Superior temporal gyrus (tissue), 1 donor: ENCODE data around the gene TM9SF3.
"Not testable (repeated sequence)": the region's sequence is repeated elsewhere in the genome, so short reads cannot be mapped to it uniquely, and the experiment has no call there.

Experiments used
- DNase-seq: peaks from one replicate; pipeline ENCODE4 v3.0.0-alpha.2; 2016; ENCODE audit errors: extremely low spot score

The TM9SF3 gene

GRCh38 chr10:96568402-96568801 lies 18.4 kb downstream of the TM9SF3 start:
- DNase-seq: no peak

- DNase-seq: no peak
Measured at GRCh38 chr10:96565774-96566173, 21.0 kb downstream of the TM9SF3 start.

DNA sequence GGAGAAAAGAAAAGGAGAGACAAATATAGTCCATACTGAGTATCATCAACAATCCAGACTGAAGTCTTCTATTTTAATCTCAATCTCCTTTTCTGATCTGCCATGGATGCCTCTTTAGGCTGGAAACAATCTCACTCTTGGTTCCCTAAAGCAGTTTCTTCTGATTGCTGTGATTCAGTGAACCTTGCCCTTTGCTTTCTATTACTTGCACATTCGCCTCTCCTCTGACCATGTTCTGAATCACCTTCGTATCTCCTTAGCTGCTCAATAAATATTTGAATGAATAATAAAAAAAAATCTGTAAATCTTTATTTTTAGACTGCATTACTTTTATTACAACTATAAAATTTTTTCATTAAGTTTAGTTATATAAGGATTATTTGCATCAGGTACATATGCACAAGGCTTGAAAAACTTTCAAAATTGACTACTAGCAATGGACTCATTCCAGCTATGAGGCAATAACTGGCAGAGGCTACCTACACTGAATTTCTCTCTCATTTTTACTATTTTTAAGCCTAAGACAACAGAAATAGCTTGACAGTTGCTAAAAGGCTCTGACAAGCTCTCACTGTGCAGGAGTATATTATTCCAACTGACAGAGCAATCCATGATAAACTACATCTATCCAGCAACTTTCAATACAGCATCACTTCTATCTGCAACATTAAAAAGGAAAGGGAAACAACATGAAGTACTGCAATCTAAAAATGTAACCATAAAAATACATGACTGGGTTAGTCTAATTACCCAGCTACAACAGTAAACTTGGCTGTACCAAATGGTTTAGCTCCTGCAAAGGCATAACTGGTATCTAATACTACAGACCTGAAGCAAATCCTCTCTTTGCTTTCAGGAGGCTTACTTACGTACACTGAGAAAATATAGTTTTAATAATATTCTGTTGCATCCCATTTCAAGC lies 25.6 kb downstream of the TM9SF3 start:
- no peak for DNase-seq

DNA sequence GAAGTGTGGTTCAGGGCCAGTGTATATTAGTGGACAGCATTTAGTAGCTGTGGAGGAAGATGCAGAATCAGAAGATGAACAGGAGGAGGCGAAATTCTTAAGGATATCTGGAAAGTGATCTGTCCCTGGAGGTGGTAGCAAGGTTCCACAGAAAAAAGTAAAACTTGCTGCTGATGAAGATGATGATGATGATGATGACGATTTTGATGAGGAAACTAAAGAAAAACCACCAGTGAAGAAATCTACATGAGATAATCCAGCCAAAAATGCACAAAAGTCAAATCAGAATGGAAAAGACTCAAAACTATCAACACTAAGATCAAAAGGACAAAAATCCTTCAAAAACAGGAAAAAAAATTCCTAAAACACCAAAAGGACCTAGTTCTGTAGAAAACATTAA lies 26.3 kb downstream of the TM9SF3 start:
- DNase-seq: no peak

DNA sequence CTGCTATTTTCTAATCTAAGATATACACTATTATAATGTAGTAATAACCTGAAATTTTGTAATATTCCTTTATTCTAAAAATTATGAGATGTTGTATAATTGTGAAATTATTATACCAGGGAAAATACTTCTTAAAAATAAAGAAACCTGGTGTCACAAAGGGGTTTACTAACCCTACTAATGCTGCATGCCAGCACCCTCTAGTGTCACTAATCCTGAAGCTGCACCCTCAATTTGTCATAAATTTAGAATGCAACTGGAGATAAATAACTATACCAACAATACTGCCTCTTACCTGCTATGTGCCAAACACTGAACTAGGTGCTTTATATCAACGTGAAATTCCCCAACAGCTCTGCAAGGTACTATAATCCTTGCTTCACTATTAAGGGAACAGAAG lies 30.8 kb downstream of the TM9SF3 start:
- DNase-seq: peak; percentile 59

- DNase-seq: no peak
Measured at GRCh38 chr10:96555330-96555729, 31.5 kb downstream of the TM9SF3 start.

DNA sequence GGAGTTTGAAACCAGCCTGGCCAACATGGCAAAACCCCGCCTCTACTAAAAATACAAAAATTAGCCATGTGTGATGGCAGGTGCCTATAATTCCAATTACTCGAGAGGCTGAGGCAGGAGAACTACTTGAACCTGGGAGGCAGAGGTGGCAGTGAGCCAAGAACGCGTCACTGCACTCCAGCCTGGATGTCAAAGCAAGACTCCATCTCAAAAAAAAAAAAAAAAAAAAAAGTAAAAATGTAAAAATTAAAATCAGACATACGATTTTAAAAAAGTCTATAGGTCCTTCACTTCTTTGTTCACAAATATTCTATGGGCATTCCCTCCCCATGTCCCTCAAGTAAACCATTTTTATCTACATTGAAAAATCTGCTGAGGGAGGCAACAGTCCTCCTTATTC lies 38.2 kb downstream of the TM9SF3 start:
- DNase-seq: no peak

DNA sequence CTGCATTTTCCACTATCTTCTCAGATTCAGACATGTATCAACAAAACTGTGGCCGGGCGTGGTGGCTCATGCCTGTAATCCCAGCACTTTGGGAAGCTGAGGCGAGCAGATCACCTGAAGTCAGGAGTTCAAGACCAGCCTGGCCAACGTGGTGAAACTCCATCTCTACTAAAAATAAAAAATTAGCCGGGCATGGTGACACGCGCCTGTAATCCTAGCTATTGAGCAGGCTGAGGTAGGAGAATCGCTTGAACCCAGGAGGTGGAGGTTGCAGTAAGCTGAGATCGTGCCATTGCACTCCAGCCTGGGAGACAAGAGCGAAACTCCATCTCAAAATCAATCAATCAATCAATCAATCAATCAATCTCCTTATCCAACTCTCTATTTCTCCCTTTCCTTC lies 41.3 kb downstream of the TM9SF3 start:
- not testable (repeated sequence) for DNase-seq

DNA sequence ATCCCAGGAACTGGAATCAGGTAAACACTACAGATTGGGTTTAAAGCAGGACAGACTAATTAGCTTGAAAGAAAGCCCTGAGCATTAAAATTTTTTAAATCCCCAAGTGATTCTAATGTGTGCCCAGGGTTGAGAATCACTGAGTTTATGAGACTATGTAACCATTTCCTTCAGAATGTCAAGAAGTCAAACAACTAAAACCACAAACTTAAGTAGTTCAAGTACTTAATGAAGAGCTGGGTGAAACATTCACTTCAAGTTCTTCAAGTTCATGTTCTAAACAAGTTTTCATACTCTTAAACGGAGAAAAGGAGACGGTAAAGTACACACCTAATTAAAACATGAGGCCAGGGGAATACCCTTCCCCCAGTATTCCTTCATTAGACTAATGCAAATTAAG lies 44.9 kb downstream of the TM9SF3 start:
- no peak for DNase-seq

- no peak for DNase-seq
Measured at GRCh38 chr10:96540240-96540639, 46.6 kb downstream of the TM9SF3 start.

DNA sequence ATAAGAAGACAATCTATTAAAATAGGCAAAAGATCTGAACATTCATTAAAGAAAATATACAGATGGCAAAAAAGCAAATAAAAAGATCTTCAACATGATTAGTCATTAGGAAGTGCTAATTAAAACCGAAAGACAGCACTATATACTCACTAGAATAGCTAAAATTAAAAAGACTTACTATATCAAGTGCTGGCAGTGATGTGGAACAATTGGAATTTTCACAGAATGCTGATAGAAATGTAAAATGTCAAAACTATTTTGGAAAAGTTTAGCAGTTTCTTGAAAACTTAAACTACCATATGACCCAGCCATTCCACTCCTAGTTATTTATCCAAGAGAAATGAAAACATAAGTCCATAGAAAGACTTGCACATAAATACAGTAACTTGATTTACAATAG lies 48.1 kb downstream of the TM9SF3 start:
- no peak for DNase-seq

GRCh38 chr10:96536129-96536528 lies 50.7 kb downstream of the TM9SF3 start:
- DNase-seq: no peak

GRCh38 chr10:96532523-96532922 lies 54.3 kb downstream of the TM9SF3 start:
- DNase-seq: no peak

- DNase-seq: no peak
Measured at GRCh38 chr10:96529634-96530279, 57.1 kb downstream of the TM9SF3 start.

DNA sequence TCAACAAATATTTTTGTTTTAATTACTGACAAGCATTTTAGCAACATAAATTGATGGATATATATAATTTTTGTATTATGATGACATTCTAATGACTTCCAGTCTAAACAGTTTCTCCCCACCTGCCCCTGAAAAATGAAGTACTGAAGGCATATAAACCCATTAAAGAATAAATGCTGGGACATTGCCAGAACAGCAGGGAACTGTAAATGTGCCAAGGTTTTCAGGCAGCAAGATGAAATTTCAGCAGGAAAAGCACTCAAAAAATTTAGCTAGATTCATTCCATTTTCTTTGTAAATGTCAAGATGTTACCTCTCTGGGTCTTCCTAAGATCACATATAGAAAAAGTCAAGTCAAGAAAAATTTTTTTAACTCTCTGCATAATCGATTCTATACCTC lies 62.1 kb downstream of the TM9SF3 start:
- DNase-seq: no peak

DNA sequence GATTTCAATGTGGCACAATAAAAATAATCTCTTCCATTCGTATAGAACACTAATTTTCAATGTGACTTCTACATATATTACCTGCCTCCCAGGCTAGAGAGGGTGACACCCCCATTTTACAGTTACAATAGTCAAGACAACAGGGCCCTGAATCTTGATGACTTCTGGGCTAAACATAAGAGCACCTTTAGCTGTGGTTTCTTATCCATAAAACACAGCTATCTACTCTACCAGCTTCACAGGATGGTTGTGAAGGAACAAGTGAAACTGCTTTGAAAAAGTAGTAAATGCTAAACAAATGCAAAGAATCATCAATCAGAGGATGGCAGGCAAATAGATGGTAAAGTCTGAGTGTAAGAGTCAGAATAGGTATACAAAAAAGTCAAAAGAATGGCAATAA lies 69.5 kb downstream of the TM9SF3 start:
- no peak for DNase-seq

DNA sequence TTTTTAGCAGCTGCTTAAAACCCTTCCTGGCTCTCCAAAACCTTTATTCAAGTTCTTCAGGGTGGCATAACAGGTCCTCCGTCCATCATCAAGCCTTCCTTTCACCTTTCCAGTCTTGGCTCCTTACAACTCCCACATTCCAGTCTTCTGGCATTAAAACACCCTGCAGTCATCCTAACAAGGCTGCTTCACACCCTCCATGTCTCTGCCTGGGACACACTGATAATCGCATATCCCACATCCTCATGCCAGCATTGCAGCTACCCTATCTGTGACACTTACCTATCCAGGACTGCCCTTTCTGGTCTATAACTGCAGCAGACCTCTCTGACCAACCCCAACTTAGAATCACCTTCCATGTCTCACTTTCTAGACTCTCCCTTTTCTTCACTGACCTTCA lies 70.5 kb downstream of the TM9SF3 start:
- no peak for DNase-seq

- DNase-seq: peak; percentile 86
Measured at GRCh38 chr10:96513698-96514561, 72.9 kb downstream of the TM9SF3 start, which contains the start of gene TLL2. Gene TLL2, minus strand, starts transcription at chr10:96513926. Its CDS starts 241 bp downstream, at chr10:96513685.

GRCh38 chr10:96513305-96513697 lies 73.5 kb downstream of the TM9SF3 start:
- no peak for DNase-seq

DNA sequence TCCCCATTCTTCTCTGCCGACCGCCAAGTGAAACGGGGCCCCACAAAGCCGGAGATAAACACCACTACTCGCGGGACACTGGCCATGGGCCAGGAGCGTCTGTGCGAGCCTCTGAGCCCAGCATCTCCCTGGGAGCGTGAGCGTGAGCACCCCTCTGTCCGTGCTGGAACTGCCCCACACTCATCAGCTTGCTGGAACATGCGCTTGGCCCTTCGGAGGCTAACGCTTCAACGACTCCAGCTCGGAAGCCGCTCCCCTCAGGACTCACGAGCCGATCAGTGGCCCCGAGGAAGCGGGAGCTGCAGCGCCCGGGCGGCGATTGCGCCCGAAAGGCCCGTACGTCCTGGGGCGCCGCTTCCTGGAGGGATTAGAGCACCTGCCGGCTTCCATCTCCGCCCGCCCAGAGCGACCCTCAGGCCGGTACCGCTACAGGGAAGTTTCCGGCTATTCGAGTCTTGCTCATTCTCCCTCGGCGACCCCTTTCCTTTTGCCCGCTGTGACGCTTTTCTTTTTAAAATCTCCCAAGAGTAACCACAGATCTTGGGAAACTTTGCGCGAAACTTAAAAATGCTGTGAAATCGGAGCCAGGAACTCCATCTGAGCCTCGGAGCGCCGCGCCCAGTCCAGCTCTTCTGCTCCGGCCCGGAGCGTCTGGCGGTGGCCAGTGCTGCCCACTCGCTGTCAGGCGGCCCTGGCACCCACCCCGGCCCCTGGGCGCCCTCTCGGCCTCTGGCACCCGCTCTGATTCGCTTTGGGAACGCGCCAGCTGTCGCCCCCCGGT lies 74.1 kb downstream of the TM9SF3 start:
- peak; percentile 22 for DNase-seq
